Suprapubic skin (tissue), 4 donors: ENCODE results near the gene H2BW2. TPM values are rescaled to one million over a fixed set of nuclear protein-coding genes. Genes with fewer than 3 reads are reported as not detected.
"Not testable (repeated sequence)": the region's sequence is repeated elsewhere in the genome, so short reads cannot be mapped to it uniquely, and the experiment has no call there.

Experiments used
- DNase-seq, 2 donors: peaks; one replicate each; pipeline ENCODE4 v3.0.0-alpha.2; 2019; ENCODE audit warnings: low spot score in 2 of 2
- H3K27ac ChIP-seq: fragments of 200-600 bp; sonication (generic); one replicate; pipeline ENCODE4 v1.5.1; 2019
- H3K27me3 ChIP-seq: fragments of 200-600 bp; sonication (generic); one replicate; pipeline ENCODE4 v1.5.1; 2019
- H3K36me3 ChIP-seq: fragments of 200-600 bp; sonication (generic); one replicate; pipeline ENCODE4 v1.5.1; 2019
- H3K4me1 ChIP-seq: fragments of 200-600 bp; sonication (generic); one replicate; pipeline ENCODE4 v1.5.1; 2019
- H3K4me3 ChIP-seq: fragments of 200-600 bp; sonication (generic); one replicate; pipeline ENCODE4 v1.5.1; 2019; ENCODE audit warnings: mild to moderate bottlenecking
- H3K9me3 ChIP-seq: fragments of 200-600 bp; sonication (generic); one replicate; pipeline ENCODE4 v1.5.1; 2019
- CTCF ChIP-seq, 2 donors: fragments of 200-600 bp in 1 of 2; fragments of 450-650 bp in 1 of 2; sonication (generic) in 1 of 2; IDR thresholded peaks; one replicate each; pipeline ENCODE4 v1.5.1; 2016 to 2019; ENCODE audit warnings: antibody characterized with exemption in 2 of 2, mild to moderate bottlenecking in 1 of 2, moderate library complexity in 1 of 2
- EP300 ChIP-seq: sonication (generic); formaldehyde crosslinking; IDR thresholded peaks from one replicate; pipeline ENCODE4 v1.6.1; 2017; ENCODE audit warnings: antibody characterized with exemption
- POLR2A ChIP-seq, 2 donors: fragments of 450-650 bp; IDR thresholded peaks; one replicate each; pipeline ENCODE4 v1.6.1; 2017; ENCODE audit warnings: antibody characterized with exemption in 2 of 2, mild to moderate bottlenecking in 2 of 2, moderate library complexity in 2 of 2
- POLR2AphosphoS5 ChIP-seq, 3 donors: sonication (generic); formaldehyde crosslinking; IDR thresholded peaks; one replicate each; pipeline ENCODE4 v1.6.1; 2017; ENCODE audit warnings: antibody characterized with exemption in 3 of 3
- WGBS: methylation state at CpG from one replicate; pipeline ENCODE4 v1.1.5; 2018; 5-methylcytosine and 5-hydroxymethylcytosine counted together
- total RNA-seq, 4 donors: library from RNA; depleted of rRNA; stranded (reverse); fragments of >200 nt; gene quantifications; one replicate each; pipeline ENCODE4 v1.1.0, GENCODE V29; 2016

The H2BW2 gene
- total RNA-seq, 4 donors from 2014 or later, result not detected

- H3K36me3 ChIP-seq, result no peaks in the 10 kb centered on the region
- H3K9me3 ChIP-seq, result no peaks in the 10 kb centered on the region
- no peaks in the 10 kb centered on the region for H3K4me1 ChIP-seq
- WGBS, result 89% methylated on average over 11 of the region's 11 CpGs
- no peaks in the 10 kb centered on the region for H3K27me3 ChIP-seq
- DNase-seq, result no peak
- H3K27ac ChIP-seq, result no peak overlapping the region
- no peak overlapping the region for H3K4me3 ChIP-seq
- TF ChIP-seq CTCF (IDR thresholded peaks at IDR 0.05) (no peak), POLR2A (IDR thresholded peaks at IDR 0.05) (no peak), POLR2AphosphoS5 (IDR thresholded peaks at IDR 0.05) (no peak), EP300 (no peak)
These were observed 21.6 kb upstream of the H2BW2 start for GRCh38 chrX:104018126-104018525.

- no peaks in the 10 kb centered on the region for H3K4me1 ChIP-seq
- H3K27me3 ChIP-seq, result no peaks in the 10 kb centered on the region
- DNase-seq, result no peak
- 87% methylated on average over 4 of the region's 4 CpGs for WGBS
- no peak overlapping the region for H3K27ac ChIP-seq
- H3K36me3 ChIP-seq, result no peaks in the 10 kb centered on the region
- no peak for TF ChIP-seq EP300
- TF ChIP-seq CTCF (IDR thresholded peaks at IDR 0.05), result no peak
- TF ChIP-seq POLR2AphosphoS5 (IDR thresholded peaks at IDR 0.05), result no peak
- TF ChIP-seq POLR2A (IDR thresholded peaks at IDR 0.05), result no peak
- no peaks in the 10 kb centered on the region for H3K9me3 ChIP-seq
- H3K4me3 ChIP-seq, result no peak overlapping the region
These were observed 1.2 kb downstream of the H2BW2 start for GRCh38 chrX:104041003-104041402.

GRCh38 chrX:104045642-104046041 lies 5.9 kb downstream of the H2BW2 start:
- no peaks in the 10 kb centered on the region for H3K27me3 ChIP-seq
- WGBS, result 77% methylated on average over 5 of the region's 5 CpGs
- no peak for TF ChIP-seq EP300
- no peak for TF ChIP-seq POLR2A (IDR thresholded peaks at IDR 0.05)
- TF ChIP-seq POLR2AphosphoS5 (IDR thresholded peaks at IDR 0.05), result no peak
- TF ChIP-seq CTCF (IDR thresholded peaks at IDR 0.05), result no peak
- no peaks in the 10 kb centered on the region for H3K36me3 ChIP-seq
- no peak overlapping the region for H3K4me3 ChIP-seq
- H3K27ac ChIP-seq, result no peak overlapping the region
- no peaks in the 10 kb centered on the region for H3K4me1 ChIP-seq
- no peak for DNase-seq
- no peaks in the 10 kb centered on the region for H3K9me3 ChIP-seq

GRCh38 chrX:104047171-104047570 lies 7.4 kb downstream of the H2BW2 start:
- Histone ChIP-seq H3K27ac (no peak overlapping the region), H3K4me3 (no peak overlapping the region), H3K4me1 (no peaks in the 10 kb centered on the region), H3K36me3 (no peaks in the 10 kb centered on the region), H3K27me3 (no peaks in the 10 kb centered on the region), H3K9me3 (no peaks in the 10 kb centered on the region)
- 91% methylated on average over 11 of the region's 13 CpGs for WGBS
- no peak for TF ChIP-seq CTCF (IDR thresholded peaks at IDR 0.05)
- TF ChIP-seq EP300, result no peak
- TF ChIP-seq POLR2AphosphoS5 (IDR thresholded peaks at IDR 0.05), result no peak
- no peak for TF ChIP-seq POLR2A (IDR thresholded peaks at IDR 0.05)
- no peak for DNase-seq

GRCh38 chrX:104054956-104055355 lies 15.2 kb downstream of the H2BW2 start:
- not testable (repeated sequence) for H3K4me3 ChIP-seq, H3K27ac ChIP-seq, H3K27me3 ChIP-seq, H3K4me1 ChIP-seq, DNase-seq, H3K9me3 ChIP-seq, H3K36me3 ChIP-seq
- WGBS, result no CpG with 5 or more reads among the region's 13 CpGs

- not testable (repeated sequence) for H3K9me3 ChIP-seq, H3K4me3 ChIP-seq, H3K27ac ChIP-seq, DNase-seq, H3K27me3 ChIP-seq, H3K4me1 ChIP-seq, H3K36me3 ChIP-seq
- no CpG with 5 or more reads among the region's 18 CpGs for WGBS
These were observed 22.9 kb downstream of the H2BW2 start for GRCh38 chrX:104062636-104063035.

GRCh38 chrX:104075778-104076445 lies 36.2 kb downstream of the H2BW2 start, which contains the start of gene TMSB15C:
Gene TMSB15C (minus strand): TSS chrX:104076236.
- whole genome bisulfite sequencing, result no CpG with 5 or more reads among the region's 46 CpGs
- H3K9me3 ChIP-seq, H3K27me3 ChIP-seq, H3K4me1 ChIP-seq, H3K36me3 ChIP-seq, H3K27ac ChIP-seq, H3K4me3 ChIP-seq, DNase-seq: not testable (repeated sequence)

- H3K9me3 ChIP-seq, H3K27me3 ChIP-seq, H3K36me3 ChIP-seq, H3K27ac ChIP-seq, DNase-seq, H3K4me3 ChIP-seq, H3K4me1 ChIP-seq: not testable (repeated sequence)
- no CpG with 5 or more reads among the region's 6 CpGs for WGBS
These were observed 38.1 kb downstream of the H2BW2 start for GRCh38 chrX:104077854-104078253.
